WTC11 (cell line): Measurements from ENCODE around the gene CFAP53. TPM values are rescaled to one million over a fixed set of nuclear protein-coding genes. Genes with fewer than 3 reads are reported as not detected.

ENCODE experiments used
- ATAC-seq: fragments of 200-7000 bp; cut with Tn5 transposase; 2 replicates; pipeline ENCODE4 v1.10.0; 2021; ENCODE audit warnings: mild to moderate bottlenecking, moderate library complexity
- CTCF ChIA-PET: fragments of 300-600 bp; sonication (Branson Sonifier 250); formaldehyde crosslinking; loops from one replicate; lab custom pipeline; 2021; ENCODE audit warnings: antibody characterized with exemption; lab: Charles Lee
- POLR2A ChIA-PET: fragments of 350-600 bp; sonication (Branson Sonifier 250); formaldehyde crosslinking; loops from one replicate; lab custom pipeline; 2021; ENCODE audit warnings: antibody characterized with exemption; lab: Charles Lee
- DNase-seq: peaks from one replicate; pipeline ENCODE4 v3.0.0; 2021; ENCODE audit warnings: low spot score
- H3K27ac Mint-ChIP-seq: 2 replicates; pipeline ENCODE4 v1.8.0; 2021; ENCODE audit warnings: mixed read lengths
- H3K27me3 Mint-ChIP-seq: 2 replicates; pipeline ENCODE4 v1.8.0; 2021; ENCODE audit warnings: low read depth, mild to moderate bottlenecking, moderate library complexity, mixed read lengths
- H3K36me3 Mint-ChIP-seq: 2 replicates; pipeline ENCODE4 v1.8.0; 2021; ENCODE audit warnings: mixed read lengths
- H3K4me1 Mint-ChIP-seq: 2 replicates; pipeline ENCODE4 v1.8.0; 2022; ENCODE audit warnings: mixed read lengths
- H3K4me3 Mint-ChIP-seq: 2 replicates; pipeline ENCODE4 v1.8.0; 2021; ENCODE audit warnings: mild to moderate bottlenecking, moderate library complexity, mixed read lengths
- H3K9me3 Mint-ChIP-seq: 2 replicates; pipeline ENCODE4 v1.8.0; 2021; ENCODE audit warnings: mixed read lengths
- E2F1 ChIP-seq: sonication (generic); formaldehyde crosslinking; IDR thresholded peaks from 2 replicates; pipeline ENCODE4 v1.8.0; 2022; ENCODE audit warnings: mild to moderate bottlenecking, missing genetic modification reagents
- GTF2I ChIP-seq: fragments of 250-450 bp; sonication (Bioruptor Pico); conservative IDR thresholded peaks from 2 replicates; pipeline ENCODE4 v1.4.0; 2021; ENCODE audit warnings: mild to moderate bottlenecking
- IRF1 ChIP-seq: sonication (generic); formaldehyde crosslinking; IDR thresholded peaks from 2 replicates; pipeline ENCODE4 v1.8.0; 2023; ENCODE audit warnings: missing genetic modification reagents
- JAZF1 ChIP-seq: fragments of 250-450 bp; sonication (Bioruptor Pico); IDR thresholded peaks from 2 replicates; pipeline ENCODE4 v1.9.0; 2021; ENCODE audit warnings: moderate library complexity, mild to moderate bottlenecking, inconsistent platforms
- MYBL2 ChIP-seq: sonication (generic); formaldehyde crosslinking; IDR thresholded peaks from 2 replicates; pipeline ENCODE4 v1.8.1; 2023; ENCODE audit warnings: mild to moderate bottlenecking, moderate library complexity, missing genetic modification reagents
- SP1 ChIP-seq: sonication (generic); formaldehyde crosslinking; conservative IDR thresholded peaks from 2 replicates; pipeline ENCODE4 v1.8.1; 2022; ENCODE audit warnings: missing genetic modification reagents
- TP53 ChIP-seq: sonication (generic); formaldehyde crosslinking; IDR thresholded peaks from 2 replicates; pipeline ENCODE4 v1.8.1; 2023; ENCODE audit warnings: mild to moderate bottlenecking, missing genetic modification reagents
- ZBTB21 ChIP-seq: sonication (generic); formaldehyde crosslinking; IDR thresholded peaks from 2 replicates; pipeline ENCODE4 v1.8.1; 2023; ENCODE audit warnings: mild to moderate bottlenecking, missing genetic modification reagents, borderline replicate concordance
- ZMAT4 ChIP-seq: fragments of 250-450 bp; sonication (Bioruptor Pico); IDR thresholded peaks from 2 replicates; pipeline ENCODE4 v1.9.0; 2021; ENCODE audit warnings: mild to moderate bottlenecking
- ZNF219 ChIP-seq: sonication (generic); formaldehyde crosslinking; IDR thresholded peaks from 2 replicates; pipeline ENCODE4 v1.8.0; 2023; ENCODE audit warnings: missing genetic modification reagents, mild to moderate bottlenecking, borderline replicate concordance
- ZNF232 ChIP-seq: sonication (generic); formaldehyde crosslinking; IDR thresholded peaks from 2 replicates; pipeline ENCODE4 v1.8.0; 2022; ENCODE audit warnings: mild to moderate bottlenecking, missing genetic modification reagents
- ZNF396 ChIP-seq: fragments of 250-450 bp; sonication (Bioruptor Pico); IDR thresholded peaks from 2 replicates; pipeline ENCODE4 v1.8.0; 2021; ENCODE audit warnings: mild to moderate bottlenecking, moderate library complexity, borderline replicate concordance
- ZNF532 ChIP-seq: fragments of 250-450 bp; sonication (Bioruptor Pico); IDR thresholded peaks from 2 replicates; pipeline ENCODE4 v1.9.0; 2021; ENCODE audit warnings: mild to moderate bottlenecking, borderline replicate concordance
- ZSCAN18 ChIP-seq: fragments of 250-450 bp; sonication (Bioruptor Pico); IDR thresholded peaks from 2 replicates; pipeline ENCODE4 v2.1.2; 2022; ENCODE audit warnings: mild to moderate bottlenecking, moderate library complexity
- total RNA-seq: library from RNA; stranded (reverse); gene quantifications from 3 replicates; pipeline ENCODE4 v1.2.3, GENCODE V29; 2021
- TF ChIP-seq, protein P1 (sequence below): sonication (generic); formaldehyde crosslinking; IDR thresholded peaks from 2 replicates; pipeline ENCODE4 v1.8.0; 2023; ENCODE audit warnings: mild to moderate bottlenecking, missing genetic modification reagents
- TF ChIP-seq, protein P2 (sequence below): fragments of 250-450 bp; sonication (Bioruptor Pico); conservative IDR thresholded peaks from 2 replicates; pipeline ENCODE4 v1.9.0; 2021; ENCODE audit warnings: mild to moderate bottlenecking

Gene CFAP53
- total RNA-seq, 1 experiment from 2014 or later: 0.26 TPM

GRCh38 chr18:50277942-50278341 lies 11.6 kb upstream of the CFAP53 start (continued):
- TF ChIP-seq MYBL2 (CRISPR knock-in tag): no peak
- TF ChIP-seq GTF2I (CRISPR knock-in tag): no peak
- no peak for TF ChIP-seq ZMAT4 (CRISPR knock-in tag)

- CTCF ChIA-PET: no interaction called here
- Mint-ChIP-seq H3K4me3 (no peak overlapping the region), H3K27ac (no peak overlapping the region), H3K4me1 (peaks cover 13% of the 10 kb centered on the region), H3K9me3 (no peaks in the 10 kb centered on the region), H3K36me3 (peaks cover 51% of the 10 kb centered on the region), H3K27me3 (no peaks in the 10 kb centered on the region)
- DNase-seq (no peak), ATAC-seq (no peak)
- TF ChIP-seq SP1 (CRISPR knock-in tag): no peak
- no peak for TF ChIP-seq TP53
- no peak for TF ChIP-seq E2F1 (CRISPR knock-in tag)
- TF ChIP-seq, protein P1, sequence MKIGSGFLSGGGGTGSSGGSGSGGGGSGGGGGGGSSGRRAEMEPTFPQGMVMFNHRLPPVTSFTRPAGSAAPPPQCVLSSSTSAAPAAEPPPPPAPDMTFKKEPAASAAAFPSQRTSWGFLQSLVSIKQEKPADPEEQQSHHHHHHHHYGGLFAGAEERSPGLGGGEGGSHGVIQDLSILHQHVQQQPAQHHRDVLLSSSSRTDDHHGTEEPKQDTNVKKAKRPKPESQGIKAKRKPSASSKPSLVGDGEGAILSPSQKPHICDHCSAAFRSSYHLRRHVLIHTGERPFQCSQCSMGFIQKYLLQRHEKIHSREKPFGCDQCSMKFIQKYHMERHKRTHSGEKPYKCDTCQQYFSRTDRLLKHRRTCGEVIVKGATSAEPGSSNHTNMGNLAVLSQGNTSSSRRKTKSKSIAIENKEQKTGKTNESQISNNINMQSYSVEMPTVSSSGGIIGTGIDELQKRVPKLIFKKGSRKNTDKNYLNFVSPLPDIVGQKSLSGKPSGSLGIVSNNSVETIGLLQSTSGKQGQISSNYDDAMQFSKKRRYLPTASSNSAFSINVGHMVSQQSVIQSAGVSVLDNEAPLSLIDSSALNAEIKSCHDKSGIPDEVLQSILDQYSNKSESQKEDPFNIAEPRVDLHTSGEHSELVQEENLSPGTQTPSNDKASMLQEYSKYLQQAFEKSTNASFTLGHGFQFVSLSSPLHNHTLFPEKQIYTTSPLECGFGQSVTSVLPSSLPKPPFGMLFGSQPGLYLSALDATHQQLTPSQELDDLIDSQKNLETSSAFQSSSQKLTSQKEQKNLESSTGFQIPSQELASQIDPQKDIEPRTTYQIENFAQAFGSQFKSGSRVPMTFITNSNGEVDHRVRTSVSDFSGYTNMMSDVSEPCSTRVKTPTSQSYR: no peak
- TF ChIP-seq JAZF1 (CRISPR knock-in tag): no peak
- no peak for TF ChIP-seq ZBTB21 (CRISPR knock-in tag)
- TF ChIP-seq ZSCAN18 (CRISPR knock-in tag): no peak
- TF ChIP-seq ZNF232: no peak
- TF ChIP-seq IRF1 (CRISPR knock-in tag): no peak
- TF ChIP-seq ZNF396 (CRISPR knock-in tag): no peak
- POLR2A ChIA-PET: no interaction called here
Observed at GRCh38 chr18:50276452-50276851, 10.2 kb upstream of the CFAP53 start.

DNA sequence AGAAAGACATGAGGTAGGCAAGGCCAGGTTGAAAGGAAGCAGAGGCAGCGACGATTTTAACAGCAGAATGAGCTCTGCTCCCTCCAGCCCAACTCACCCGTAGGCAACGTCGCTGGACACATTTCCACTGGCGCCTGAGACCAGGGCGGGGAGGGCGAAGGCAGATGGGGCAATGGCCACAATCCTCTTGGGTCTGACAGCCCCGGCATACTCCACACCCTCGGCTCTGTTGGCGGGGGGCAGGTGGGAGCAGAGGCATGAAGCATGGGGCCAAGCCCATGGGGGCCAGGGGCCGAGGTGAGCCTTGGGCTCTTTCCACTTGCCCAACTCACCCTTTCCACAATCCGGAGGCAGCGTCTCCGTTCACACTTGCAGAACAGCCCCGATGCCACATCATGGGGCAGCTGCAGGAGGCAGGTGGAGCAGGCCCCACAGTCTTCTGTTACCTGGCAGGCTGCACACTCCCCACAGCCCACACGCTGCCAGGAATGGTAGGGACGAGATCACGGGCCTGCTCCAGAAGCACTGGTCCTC lies 9.3 kb upstream of the CFAP53 start:
- TF ChIP-seq ZNF219: no peak
- TF ChIP-seq, all 79 proteins: peak for 0
- CTCF ChIA-PET: no interaction called here
- Mint-ChIP-seq H3K4me3 (no peak overlapping the region), H3K36me3 (peaks cover 51% of the 10 kb centered on the region), H3K4me1 (peaks cover 7% of the 10 kb centered on the region), H3K27me3 (no peaks in the 10 kb centered on the region), H3K27ac (no peak overlapping the region), H3K9me3 (no peaks in the 10 kb centered on the region)
- DNase-seq: no peak
- no peak for ATAC-seq
- POLR2A ChIA-PET: no interaction called here

- CTCF ChIA-PET: interaction anchor here (1.2 kb wide), 1 partner anchor 82 kb away, joined by 3 read pairs; no protein-coding TSS in a partner anchor
- ATAC-seq (no peak), DNase-seq (no peak)
- POLR2A ChIA-PET: no interaction called here
- H3K4me3 Mint-ChIP-seq: no peak overlapping the region
- peaks cover 54% of the 10 kb centered on the region for H3K36me3 Mint-ChIP-seq
- H3K9me3 Mint-ChIP-seq: no peaks in the 10 kb centered on the region
- H3K27ac Mint-ChIP-seq: no peak overlapping the region
- no peaks in the 10 kb centered on the region for H3K27me3 Mint-ChIP-seq
- peaks cover under 1% of the 10 kb centered on the region; the same call in 1 of the 2 replicates for H3K4me1 Mint-ChIP-seq
- TF ChIP-seq, protein P2, sequence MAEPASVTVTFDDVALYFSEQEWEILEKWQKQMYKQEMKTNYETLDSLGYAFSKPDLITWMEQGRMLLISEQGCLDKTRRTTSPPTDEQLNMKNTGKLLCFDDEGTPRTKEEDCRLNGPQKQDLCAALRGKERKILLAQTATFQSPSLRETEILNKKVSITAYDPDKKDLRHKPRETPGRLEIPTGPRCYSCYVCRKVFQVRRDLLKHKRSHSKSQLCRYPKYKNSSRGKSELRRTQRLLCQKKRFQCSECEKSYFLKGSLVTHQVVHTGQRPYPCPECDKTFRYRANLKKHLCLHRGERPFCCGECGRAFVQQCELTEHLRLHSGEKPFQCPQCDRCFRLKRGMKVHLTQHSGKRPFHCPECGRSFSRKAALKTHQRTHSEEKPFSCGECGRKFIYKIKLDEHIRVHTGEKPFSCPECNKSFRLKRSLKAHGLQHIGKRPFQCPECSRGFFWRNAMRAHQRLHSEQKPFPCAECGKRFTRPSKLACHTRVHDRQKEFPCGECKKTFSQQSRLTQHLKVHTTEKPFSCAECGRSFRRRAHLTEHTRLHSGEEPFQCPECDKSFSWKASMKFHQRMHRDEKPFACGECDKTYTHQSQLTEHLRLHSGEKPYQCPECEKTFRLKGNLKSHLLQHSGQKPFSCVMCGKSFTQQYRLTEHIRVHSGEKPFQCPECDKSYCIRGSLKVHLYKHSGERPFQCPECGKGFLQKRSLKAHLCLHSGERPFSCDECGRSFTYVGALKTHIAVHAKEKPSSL (CRISPR knock-in tag): no peak
- no peak for TF ChIP-seq ZNF532 (CRISPR knock-in tag)
Observed at GRCh38 chr18:50274941-50275340, 8.6 kb upstream of the CFAP53 start.
